Mammary epithelial cell (primary cell): ENCODE data around the gene DNM2.

Experiments
- EZH2 ChIP-seq: IDR thresholded peaks from 2 replicates; pipeline ENCODE4 v1.6.1; 2012; ENCODE audit warnings: low read length, inconsistent platforms, borderline replicate concordance
- TF ChIP-seq, protein P1 (sequence below), 2 donors: IDR thresholded peaks in 1 of 2; conservative IDR thresholded peaks in 1 of 2; 2 replicates each; pipeline ENCODE4 v1.5.1; 2011 to 2012; ENCODE audit warnings: inconsistent platforms in 2 of 2, low read length in 2 of 2, mild to moderate bottlenecking in 2 of 2, control low read depth in 1 of 2, low read depth in 1 of 2; ENCODE audit not compliant: insufficient read depth in 1 of 2; ENCODE audit errors: extremely low read depth in 1 of 2

DNA sequence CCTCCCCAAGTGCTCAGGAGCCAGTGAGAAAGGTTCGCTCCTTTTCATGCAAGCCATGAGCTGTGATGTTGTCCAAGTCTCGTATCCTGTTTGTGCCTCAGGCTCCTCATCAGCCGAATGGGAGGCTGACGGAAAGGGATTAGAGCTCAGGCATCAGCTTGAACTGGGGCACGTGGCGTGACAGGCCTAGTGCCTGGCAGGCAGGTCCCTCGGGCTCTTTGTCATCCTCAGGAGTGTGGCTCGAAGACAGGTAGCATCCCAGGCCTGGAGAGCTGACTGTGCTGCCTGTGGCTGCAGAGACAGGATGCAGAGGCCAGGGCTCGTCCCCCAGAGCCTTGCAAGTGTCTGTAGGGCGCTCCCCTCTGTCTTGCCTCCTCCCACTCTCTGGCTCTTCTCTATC lies 38.5 kb downstream of the DNM2 start:
- no peak for TF ChIP-seq EZH2
- TF ChIP-seq, protein P1, sequence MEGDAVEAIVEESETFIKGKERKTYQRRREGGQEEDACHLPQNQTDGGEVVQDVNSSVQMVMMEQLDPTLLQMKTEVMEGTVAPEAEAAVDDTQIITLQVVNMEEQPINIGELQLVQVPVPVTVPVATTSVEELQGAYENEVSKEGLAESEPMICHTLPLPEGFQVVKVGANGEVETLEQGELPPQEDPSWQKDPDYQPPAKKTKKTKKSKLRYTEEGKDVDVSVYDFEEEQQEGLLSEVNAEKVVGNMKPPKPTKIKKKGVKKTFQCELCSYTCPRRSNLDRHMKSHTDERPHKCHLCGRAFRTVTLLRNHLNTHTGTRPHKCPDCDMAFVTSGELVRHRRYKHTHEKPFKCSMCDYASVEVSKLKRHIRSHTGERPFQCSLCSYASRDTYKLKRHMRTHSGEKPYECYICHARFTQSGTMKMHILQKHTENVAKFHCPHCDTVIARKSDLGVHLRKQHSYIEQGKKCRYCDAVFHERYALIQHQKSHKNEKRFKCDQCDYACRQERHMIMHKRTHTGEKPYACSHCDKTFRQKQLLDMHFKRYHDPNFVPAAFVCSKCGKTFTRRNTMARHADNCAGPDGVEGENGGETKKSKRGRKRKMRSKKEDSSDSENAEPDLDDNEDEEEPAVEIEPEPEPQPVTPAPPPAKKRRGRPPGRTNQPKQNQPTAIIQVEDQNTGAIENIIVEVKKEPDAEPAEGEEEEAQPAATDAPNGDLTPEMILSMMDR (conservative IDR thresholded peaks at IDR 0.05 in 1 of 2, IDR thresholded peaks at IDR 0.05 in 1 of 2; ENCODE audit: extremely low read depth in 1 of 2, insufficient read depth in 1 of 2, low read depth in 1 of 2, low read length in 2 of 2): no peak
